Hepatocyte (in vitro differentiated cells): ENCODE results near the gene ADGRA1. TPM values are rescaled to one million over a fixed set of nuclear protein-coding genes. Genes with fewer than 3 reads are reported as not detected.

ENCODE experiments used
- DNase-seq: peaks from one replicate; pipeline ENCODE4 v3.0.0-alpha.2; 2016; ENCODE audit warnings: low spot score
- H2AFZ ChIP-seq: fragments of 200-600 bp; sonication (generic); 2 replicates; pipeline ENCODE4 v1.6.0; 2016; ENCODE audit warnings: antibody characterized with exemption, mild to moderate bottlenecking
- H3K27ac ChIP-seq: fragments of 200-600 bp; sonication (generic); 2 replicates; pipeline ENCODE4 v1.5.1; 2016; ENCODE audit warnings: mild to moderate bottlenecking
- H3K27me3 ChIP-seq: fragments of 200-600 bp; sonication (generic); 2 replicates; pipeline ENCODE4 v1.6.1; 2016
- H3K36me3 ChIP-seq: fragments of 200-600 bp; sonication (generic); replicated peaks from 2 replicates; pipeline ENCODE4 v1.5.1; 2016; ENCODE audit warnings: low read depth; ENCODE audit not compliant: insufficient read depth
- H3K4me1 ChIP-seq: fragments of 200-600 bp; sonication (generic); 2 replicates; pipeline ENCODE4 v1.5.1; 2016; ENCODE audit warnings: mild to moderate bottlenecking, moderate library complexity; ENCODE audit not compliant: insufficient read depth
- H3K4me2 ChIP-seq: fragments of 200-600 bp; sonication (generic); 2 replicates; pipeline ENCODE4 v1.6.0; 2016
- H3K4me3 ChIP-seq: fragments of 200-600 bp; sonication (generic); 2 replicates; pipeline ENCODE4 v1.5.1; 2016; ENCODE audit warnings: mild to moderate bottlenecking
- H3K79me2 ChIP-seq: fragments of 200-600 bp; sonication (generic); 2 replicates; pipeline ENCODE4 v1.6.0; 2017; ENCODE audit warnings: mild to moderate bottlenecking
- H3K9me2 ChIP-seq: fragments of 200-600 bp; sonication (generic); replicated peaks from 2 replicates; pipeline ENCODE4 v1.6.0; 2017; ENCODE audit warnings: mild to moderate bottlenecking; ENCODE audit not compliant: insufficient read depth
- H3K9me3 ChIP-seq: fragments of 200-600 bp; sonication (generic); 2 replicates; pipeline ENCODE4 v1.5.1; 2016; ENCODE audit warnings: low read depth, mild to moderate bottlenecking
- H4K20me1 ChIP-seq: fragments of 200-600 bp; sonication (generic); 2 replicates; pipeline ENCODE4 v1.6.0; 2016; ENCODE audit warnings: mild to moderate bottlenecking; ENCODE audit not compliant: insufficient read depth, poor library complexity, severe bottlenecking
- CTCF ChIP-seq: fragments of 200-600 bp; sonication (generic); IDR thresholded peaks from 2 replicates; pipeline ENCODE4 v1.5.1; 2016; ENCODE audit warnings: antibody characterized with exemption, mild to moderate bottlenecking; ENCODE audit not compliant: poor library complexity
- EZH2 ChIP-seq: fragments of 200-600 bp; sonication (generic); IDR thresholded peaks from 2 replicates; pipeline ENCODE4 v1.6.1; 2016; ENCODE audit warnings: antibody characterized with exemption, mild to moderate bottlenecking, borderline replicate concordance
- EZH2phosphoT487 ChIP-seq: fragments of 200-600 bp; sonication (generic); IDR thresholded peaks from one replicate; pipeline ENCODE4 v1.6.1; 2018; ENCODE audit warnings: antibody characterized with exemption, mild to moderate bottlenecking, low read depth, moderate library complexity; ENCODE audit not compliant: unreplicated experiment, severe bottlenecking
- WGBS: methylation state at CpG from one replicate; pipeline ENCODE4 v1.1.6; 2016; ENCODE audit warnings: low lambda C conversion rate; ENCODE audit errors: missing lambda C conversion rate; 5-methylcytosine and 5-hydroxymethylcytosine counted together
- polyA plus RNA-seq: library from polyadenylated mRNA; unstranded; fragments of >200 nt; fragmentation: Nextera tagmentation; extraction: Ambion mirVana; gene quantifications from 2 replicates; pipeline ENCODE4 v1.2.1, GENCODE V29; 2016
- total RNA-seq: library from RNA; depleted of rRNA; stranded (reverse); fragments of >200 nt; gene quantifications from 2 replicates; pipeline ENCODE4 v1.2.3, GENCODE V29; 2014

Gene ADGRA1
- total and polyA plus RNA-seq, 2 experiments from 2014 or later: 0.47 TPM; not detected in 1

GRCh38 chr10:133178357-133179127 lies 90.8 kb downstream of the ADGRA1 start:
- H3K79me2 ChIP-seq: no peaks in the 10 kb centered on the region
- no peak for DNase-seq
- H3K9me3 ChIP-seq: no peaks in the 10 kb centered on the region
- H4K20me1 ChIP-seq: no peaks in the 10 kb centered on the region
- TF ChIP-seq EZH2: no peak
- no peak for TF ChIP-seq EZH2phosphoT487
- no peak for TF ChIP-seq CTCF
- no peak overlapping the region for H3K27ac ChIP-seq
- no peaks in the 10 kb centered on the region for H3K4me1 ChIP-seq
- H2AFZ ChIP-seq: no peak overlapping the region
- no peaks in the 10 kb centered on the region for H3K27me3 ChIP-seq
- 96% methylated on average over 28 of the region's 29 CpGs for WGBS
- no peak overlapping the region for H3K4me3 ChIP-seq
- no peaks in the 10 kb centered on the region for H3K9me2 ChIP-seq
- H3K36me3 ChIP-seq: no peaks in the 10 kb centered on the region
- no peak overlapping the region for H3K4me2 ChIP-seq

- no peaks in the 10 kb centered on the region for H3K9me3 ChIP-seq
- no peak overlapping the region for H3K4me3 ChIP-seq
- TF ChIP-seq EZH2phosphoT487 (no peak), EZH2 (no peak), CTCF (no peak)
- H3K79me2 ChIP-seq: no peaks in the 10 kb centered on the region
- H3K4me1 ChIP-seq: no peaks in the 10 kb centered on the region
- H3K4me2 ChIP-seq: no peak overlapping the region
- DNase-seq: no peak
- WGBS: 80% methylated on average over 11 of the region's 11 CpGs
- no peaks in the 10 kb centered on the region for H3K9me2 ChIP-seq
- no peaks in the 10 kb centered on the region for H3K36me3 ChIP-seq
- no peak overlapping the region for H2AFZ ChIP-seq
- no peak overlapping the region for H3K27ac ChIP-seq
- no peaks in the 10 kb centered on the region for H4K20me1 ChIP-seq
- no peaks in the 10 kb centered on the region for H3K27me3 ChIP-seq
These were observed 91.4 kb downstream of the ADGRA1 start for GRCh38 chr10:133179128-133179520.

- DNase-seq: no peak
- Histone ChIP-seq H3K9me3 (no peaks in the 10 kb centered on the region), H3K4me1 (no peaks in the 10 kb centered on the region), H3K4me3 (no peak overlapping the region), H2AFZ (no peak overlapping the region), H3K9me2 (no peaks in the 10 kb centered on the region), H3K4me2 (no peak overlapping the region), H3K27me3 (no peaks in the 10 kb centered on the region), H3K79me2 (no peaks in the 10 kb centered on the region), H3K27ac (no peak overlapping the region), H3K36me3 (no peaks in the 10 kb centered on the region), H4K20me1 (no peaks in the 10 kb centered on the region)
- 86% methylated on average over 26 of the region's 26 CpGs for WGBS
- TF ChIP-seq CTCF: no peak
- no peak for TF ChIP-seq EZH2
- no peak for TF ChIP-seq EZH2phosphoT487
These were observed 91.9 kb downstream of the ADGRA1 start for GRCh38 chr10:133179651-133180050.
